Nephron progenitor cell (in vitro differentiated cells): Measurements from ENCODE around the gene ANXA1.
A peak's percentile ranks its signal among the peaks of the same experiment; 100 is the strongest.

ENCODE experiments used
- DNase-seq: peaks from one replicate; pipeline ENCODE4 v3.0.0; 2021
- H3K27ac Mint-ChIP-seq: 2 replicates; pipeline ENCODE4 v1.8.0; 2021; ENCODE audit warnings: mild to moderate bottlenecking, moderate library complexity, mixed read lengths
- H3K27me3 Mint-ChIP-seq: 2 replicates; pipeline ENCODE4 v1.8.0; 2021; ENCODE audit warnings: mild to moderate bottlenecking, low read depth, mixed read lengths; ENCODE audit not compliant: poor library complexity
- H3K36me3 Mint-ChIP-seq: 2 replicates; pipeline ENCODE4 v1.8.0; 2021; ENCODE audit warnings: low read depth, mixed read lengths
- H3K4me1 Mint-ChIP-seq: 2 replicates; pipeline ENCODE4 v1.8.0; 2021; ENCODE audit warnings: mixed read lengths
- H3K4me3 Mint-ChIP-seq: 2 replicates; pipeline ENCODE4 v1.8.0; 2021; ENCODE audit warnings: mild to moderate bottlenecking, moderate library complexity, mixed read lengths
- H3K9me3 Mint-ChIP-seq: 2 replicates; pipeline ENCODE4 v1.8.0; 2021; ENCODE audit warnings: mild to moderate bottlenecking, moderate library complexity, mixed read lengths
- TF ChIP-seq, protein P1 (sequence below): fragments of 200-600 bp; sonication (generic); IDR thresholded peaks from 2 replicates; pipeline ENCODE4 v1.5.0; 2021; ENCODE audit warnings: antibody characterized with exemption

Gene ANXA1

DNA sequence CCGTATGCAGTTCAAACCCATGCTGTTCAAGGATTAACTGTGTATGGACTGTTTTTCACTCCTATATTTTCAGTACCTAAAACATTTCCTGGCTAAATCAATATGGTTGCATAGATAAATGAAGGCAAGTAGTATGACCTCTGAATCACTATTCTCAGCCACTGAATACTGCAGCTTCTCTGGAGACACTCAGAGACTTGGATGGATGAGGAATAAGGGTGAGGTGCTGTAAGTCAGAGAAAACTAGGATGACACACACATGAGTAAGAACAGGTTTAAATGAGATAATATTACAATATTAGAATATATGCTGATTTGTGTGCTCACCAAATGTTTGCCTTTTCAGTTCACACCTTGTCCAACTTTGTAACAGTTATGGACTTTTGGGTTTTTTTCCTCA lies 26.0 kb upstream of the ANXA1 start:
- no peak overlapping the region for H3K4me3 Mint-ChIP-seq

DNA sequence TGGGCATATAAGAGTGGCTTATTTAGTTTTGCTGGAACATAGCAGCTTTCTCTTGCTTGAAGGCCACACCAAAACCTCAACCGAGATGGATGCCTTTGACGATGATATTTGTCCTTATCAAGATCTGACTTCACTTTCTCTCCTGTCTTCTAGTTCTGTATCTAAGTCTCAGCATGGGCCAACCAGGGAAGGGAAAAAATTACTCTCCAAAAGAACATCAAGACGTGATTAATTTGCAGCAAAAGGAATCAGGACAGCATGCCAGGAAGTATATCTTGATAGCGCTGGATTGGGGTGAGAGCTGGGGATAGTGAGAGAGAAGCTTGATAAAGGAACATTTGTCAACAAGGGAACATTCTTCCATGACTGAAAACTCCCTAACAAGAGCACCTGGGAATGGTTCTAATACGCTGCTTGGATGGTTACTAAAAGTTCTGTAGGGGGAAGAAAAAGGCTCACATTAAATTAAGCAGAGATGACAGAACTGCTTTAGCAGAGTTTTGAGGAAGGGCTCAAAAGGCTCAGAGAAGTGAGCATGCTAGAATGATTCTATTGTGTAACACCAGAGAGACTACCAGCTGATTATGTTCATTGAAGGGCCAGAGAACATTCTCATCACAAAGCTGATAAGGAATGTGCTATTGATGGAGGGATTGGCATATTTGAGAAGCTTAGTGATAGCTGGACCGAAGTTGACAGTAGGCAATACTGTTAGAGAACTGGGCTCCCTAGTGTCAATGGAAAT lies 21.6 kb upstream of the ANXA1 start:
- Mint-ChIP-seq H3K9me3 (no peaks in the 10 kb centered on the region), H3K36me3 (no peaks in the 10 kb centered on the region), H3K4me1 (peaks cover 19% of the 10 kb centered on the region), H3K27ac (no peak overlapping the region), H3K27me3 (no peaks in the 10 kb centered on the region), H3K4me3 (no peak overlapping the region)
- TF ChIP-seq, protein P1, sequence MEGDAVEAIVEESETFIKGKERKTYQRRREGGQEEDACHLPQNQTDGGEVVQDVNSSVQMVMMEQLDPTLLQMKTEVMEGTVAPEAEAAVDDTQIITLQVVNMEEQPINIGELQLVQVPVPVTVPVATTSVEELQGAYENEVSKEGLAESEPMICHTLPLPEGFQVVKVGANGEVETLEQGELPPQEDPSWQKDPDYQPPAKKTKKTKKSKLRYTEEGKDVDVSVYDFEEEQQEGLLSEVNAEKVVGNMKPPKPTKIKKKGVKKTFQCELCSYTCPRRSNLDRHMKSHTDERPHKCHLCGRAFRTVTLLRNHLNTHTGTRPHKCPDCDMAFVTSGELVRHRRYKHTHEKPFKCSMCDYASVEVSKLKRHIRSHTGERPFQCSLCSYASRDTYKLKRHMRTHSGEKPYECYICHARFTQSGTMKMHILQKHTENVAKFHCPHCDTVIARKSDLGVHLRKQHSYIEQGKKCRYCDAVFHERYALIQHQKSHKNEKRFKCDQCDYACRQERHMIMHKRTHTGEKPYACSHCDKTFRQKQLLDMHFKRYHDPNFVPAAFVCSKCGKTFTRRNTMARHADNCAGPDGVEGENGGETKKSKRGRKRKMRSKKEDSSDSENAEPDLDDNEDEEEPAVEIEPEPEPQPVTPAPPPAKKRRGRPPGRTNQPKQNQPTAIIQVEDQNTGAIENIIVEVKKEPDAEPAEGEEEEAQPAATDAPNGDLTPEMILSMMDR: no peak
- no peak for DNase-seq

More for the DNA sequence above, 26.0 kb upstream of the ANXA1 start:
- Mint-ChIP-seq H3K27me3 (no peaks in the 10 kb centered on the region), H3K36me3 (no peaks in the 10 kb centered on the region), H3K4me1 (no peaks in the 10 kb centered on the region), H3K9me3 (no peaks in the 10 kb centered on the region), H3K27ac (no peak overlapping the region)
- no peak for DNase-seq
- TF ChIP-seq, protein P1: no peak

DNA sequence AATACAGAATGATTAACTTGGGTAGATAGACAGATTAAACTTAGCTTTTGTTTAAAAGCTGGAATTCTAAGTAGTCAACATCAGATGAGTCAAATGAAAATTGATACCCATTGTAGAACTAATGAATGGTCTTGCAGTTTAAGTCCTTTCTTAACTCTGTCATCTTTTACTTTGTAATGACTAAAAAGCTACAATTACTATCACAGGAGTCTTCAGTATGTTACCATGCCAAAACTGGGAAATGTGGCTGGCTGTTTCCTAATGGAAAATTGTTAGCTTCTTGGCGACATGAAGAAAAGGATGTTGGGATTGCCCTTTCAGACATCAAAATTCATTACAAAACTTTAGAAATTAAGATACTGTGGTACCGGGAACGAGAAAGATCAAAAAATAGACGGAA lies 20.2 kb upstream of the ANXA1 start:
- H3K36me3 Mint-ChIP-seq: no peaks in the 10 kb centered on the region
- no peak overlapping the region for H3K4me3 Mint-ChIP-seq
- H3K27me3 Mint-ChIP-seq: no peaks in the 10 kb centered on the region
- H3K4me1 Mint-ChIP-seq: peaks cover 19% of the 10 kb centered on the region
- H3K27ac Mint-ChIP-seq: no peak overlapping the region
- no peaks in the 10 kb centered on the region for H3K9me3 Mint-ChIP-seq
- TF ChIP-seq, protein P1: no peak
- no peak for DNase-seq

DNA sequence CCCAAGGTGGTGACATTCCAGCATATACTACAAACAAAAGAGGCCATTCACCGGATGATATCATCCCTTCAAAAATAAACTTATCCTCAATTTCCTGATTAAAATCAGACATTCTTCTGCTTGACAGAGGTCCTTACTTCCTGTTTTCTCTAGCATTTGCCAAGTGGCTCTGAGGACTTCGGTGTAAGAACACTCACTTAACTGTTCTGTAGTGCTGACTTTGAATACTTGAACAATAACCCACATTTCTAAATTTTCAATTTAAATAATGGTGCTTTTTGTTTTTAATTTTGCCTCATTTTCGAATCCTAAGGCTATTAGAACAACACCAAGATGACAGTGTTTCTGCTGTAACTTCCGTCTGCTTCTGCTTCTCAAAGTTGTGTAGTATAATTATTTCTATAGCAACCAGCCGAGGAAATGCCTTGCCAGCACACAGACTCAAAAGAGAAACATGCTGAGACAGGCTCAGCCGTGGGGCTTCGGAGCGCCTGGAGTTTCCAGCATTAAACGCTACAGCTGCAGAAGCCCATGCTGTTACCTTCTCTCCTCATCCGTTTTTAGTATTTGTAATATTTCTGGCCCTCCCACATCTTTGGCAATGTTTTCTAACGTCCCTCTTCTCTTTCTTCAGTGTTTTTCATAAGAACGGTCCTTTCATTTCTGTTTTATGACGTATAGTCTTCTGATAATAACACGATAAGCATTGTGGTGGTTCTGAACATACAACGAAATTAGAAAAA lies 19.5 kb upstream of the ANXA1 start:
- H3K9me3 Mint-ChIP-seq: no peaks in the 10 kb centered on the region
- H3K4me3 Mint-ChIP-seq: peak overlapping the region; percentile 60
- H3K27ac Mint-ChIP-seq: no peak overlapping the region
- H3K36me3 Mint-ChIP-seq: no peaks in the 10 kb centered on the region
- TF ChIP-seq, protein P1: no peak
- peak; percentile 32 for DNase-seq
- H3K27me3 Mint-ChIP-seq: no peaks in the 10 kb centered on the region
- peaks cover 19% of the 10 kb centered on the region for H3K4me1 Mint-ChIP-seq

DNA sequence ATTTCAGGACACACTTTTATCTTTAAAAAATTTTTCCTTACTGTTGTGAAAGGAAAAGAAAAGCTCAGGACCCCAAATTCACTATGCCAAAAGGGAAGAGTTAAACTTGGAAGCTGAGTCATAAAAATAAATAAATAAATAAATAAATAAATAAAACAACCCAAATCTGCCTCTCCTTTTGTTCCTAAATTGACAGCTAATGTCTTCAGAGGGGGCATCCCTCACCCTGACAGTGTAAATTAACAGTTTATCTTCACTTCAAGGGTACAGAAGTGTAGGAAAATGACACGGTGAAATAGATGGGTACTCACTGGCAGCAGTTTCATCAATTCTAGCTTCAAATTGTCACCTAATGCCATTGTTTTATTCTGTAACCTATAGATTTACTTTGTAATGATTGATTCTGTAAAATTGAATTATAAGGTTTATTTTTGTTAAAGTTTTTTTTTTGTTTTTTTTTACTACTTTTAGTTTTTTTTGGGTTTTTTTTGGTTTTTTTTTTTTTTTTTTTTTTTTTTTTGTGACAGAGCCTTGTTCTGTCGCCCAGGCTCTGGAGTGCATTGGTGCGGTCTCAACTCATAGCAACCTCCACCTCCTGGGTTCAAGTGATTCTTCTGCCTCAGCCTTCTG lies 18.5 kb upstream of the ANXA1 start:
- no peaks in the 10 kb centered on the region for H3K36me3 Mint-ChIP-seq
- H3K27me3 Mint-ChIP-seq: no peaks in the 10 kb centered on the region
- DNase-seq: no peak
- no peaks in the 10 kb centered on the region for H3K9me3 Mint-ChIP-seq
- no peak overlapping the region for H3K27ac Mint-ChIP-seq
- H3K4me3 Mint-ChIP-seq: no peak overlapping the region
- H3K4me1 Mint-ChIP-seq: peaks cover 19% of the 10 kb centered on the region
- TF ChIP-seq, protein P1: no peak
